GM23248 (cell line): Measurements from ENCODE around the gene SMC4. TPM values are rescaled to one million over a fixed set of nuclear protein-coding genes. Genes with fewer than 3 reads are reported as not detected.

Experiments
- DNase-seq: peaks from one replicate; pipeline ENCODE4 v3.0.0-alpha.2; 2015
- H2AFZ ChIP-seq: fragments of 200-600 bp; sonication (generic); 2 replicates; pipeline ENCODE4 v1.6.1; 2016; ENCODE audit warnings: antibody characterized with exemption
- H3F3A ChIP-seq: fragments of 200-600 bp; sonication (generic); 2 replicates; pipeline ENCODE4 v1.6.1; 2016; ENCODE audit warnings: mild to moderate bottlenecking, antibody characterized with exemption, mixed run types; ENCODE audit not compliant: insufficient read depth
- H3K27ac ChIP-seq: fragments of 200-600 bp; sonication (generic); 2 replicates; pipeline ENCODE4 v1.5.1; 2016; ENCODE audit warnings: mild to moderate bottlenecking
- H3K27me3 ChIP-seq: fragments of 200-600 bp; sonication (generic); replicated peaks from 2 replicates; pipeline ENCODE4 v1.6.1; 2016; ENCODE audit warnings: mild to moderate bottlenecking; ENCODE audit not compliant: insufficient read depth
- H3K36me3 ChIP-seq: fragments of 200-600 bp; sonication (generic); 2 replicates; pipeline ENCODE4 v1.6.1; 2016; ENCODE audit warnings: low read depth, mild to moderate bottlenecking
- H3K4me1 ChIP-seq: fragments of 200-600 bp; sonication (generic); 2 replicates; pipeline ENCODE4 v1.6.1; 2016; ENCODE audit warnings: mild to moderate bottlenecking; ENCODE audit not compliant: insufficient read depth
- H3K4me2 ChIP-seq: fragments of 200-600 bp; sonication (generic); one replicate; pipeline ENCODE4 v1.6.1; 2016; ENCODE audit warnings: mild to moderate bottlenecking; ENCODE audit not compliant: unreplicated experiment
- H3K4me3 ChIP-seq: fragments of 200-600 bp; sonication (generic); 2 replicates; pipeline ENCODE4 v1.5.1; 2016; ENCODE audit warnings: mild to moderate bottlenecking
- H3K79me2 ChIP-seq: fragments of 200-600 bp; sonication (generic); 2 replicates; pipeline ENCODE4 v1.6.1; 2016; ENCODE audit warnings: mild to moderate bottlenecking; ENCODE audit not compliant: insufficient read depth
- H3K9ac ChIP-seq: fragments of 200-600 bp; sonication (generic); 2 replicates; pipeline ENCODE4 v1.6.1; 2016; ENCODE audit warnings: mild to moderate bottlenecking
- H3K9me2 ChIP-seq: fragments of 200-600 bp; sonication (generic); 2 replicates; pipeline ENCODE4 v1.6.1; 2016; ENCODE audit warnings: mixed run types, mild to moderate bottlenecking, moderate library complexity; ENCODE audit not compliant: insufficient read depth
- H3K9me3 ChIP-seq: fragments of 200-600 bp; sonication (generic); one replicate; pipeline ENCODE4 v1.6.1; 2017; ENCODE audit warnings: low read depth
- H4K20me1 ChIP-seq: fragments of 200-600 bp; sonication (generic); 2 replicates; pipeline ENCODE4 v1.6.0; 2016; ENCODE audit not compliant: insufficient read depth
- EZH2 ChIP-seq: fragments of 200-600 bp; sonication (generic); IDR thresholded peaks from 2 replicates; pipeline ENCODE4 v1.6.1; 2018; ENCODE audit warnings: antibody characterized with exemption, mild to moderate bottlenecking; ENCODE audit not compliant: insufficient read depth, poor library complexity, severe bottlenecking
- EZH2phosphoT487 ChIP-seq: fragments of 200-600 bp; sonication (generic); IDR thresholded peaks from 2 replicates; pipeline ENCODE4 v1.6.1; 2018; ENCODE audit warnings: antibody characterized with exemption, moderate library complexity, mild to moderate bottlenecking, low read depth; ENCODE audit not compliant: insufficient read depth
- WGBS, 2 experiments: methylation state at CpG; one replicate each; pipeline ENCODE4 v1.1.6; 2015 to 2017; ENCODE audit warnings: low lambda C conversion rate in 2 of 2, low coverage in 1 of 2; ENCODE audit errors: missing lambda C conversion rate in 2 of 2; 5-methylcytosine and 5-hydroxymethylcytosine counted together
- in situ Hi-C: fragments of 300-500 bp; cut with MboI; formaldehyde crosslinking; loops from 2 replicates; pipeline ENCODE4 v1.15.0; 2020
- polyA plus RNA-seq: library from polyadenylated mRNA; unstranded; fragments of >200 nt; fragmentation: Nextera tagmentation; extraction: Ambion mirVana; gene quantifications from 2 replicates; pipeline ENCODE4 v1.2.1, GENCODE V29; 2016
- total RNA-seq: library from RNA; depleted of rRNA; stranded (reverse); fragments of >200 nt; shearing (Covaris generic); gene quantifications from 2 replicates; pipeline ENCODE4 v1.2.3, GENCODE V29; 2014

Gene SMC4
- total and polyA plus RNA-seq, 2 experiments from 2014 or later, result 69.7 to 73.6 TPM

GRCh38 chr3:160390565-160391138 lies 8.8 kb upstream of the SMC4 start:
- peaks cover 88% of the 10 kb centered on the region for H3K79me2 ChIP-seq
- H3K36me3 ChIP-seq, result no peaks in the 10 kb centered on the region
- peaks cover 7% of the 10 kb centered on the region; the same call in 1 of the 2 replicates for H3F3A ChIP-seq
- H3K9ac ChIP-seq, result no peak overlapping the region
- no peaks in the 10 kb centered on the region for H3K9me2 ChIP-seq
- DNase-seq, result no peak
- 79 to 87% methylated on average over 3 of the region's 3 CpGs for WGBS, 2 experiments
- H3K4me1 ChIP-seq, result peaks cover 12% of the 10 kb centered on the region
- H3K27ac ChIP-seq, result no peak overlapping the region
- no peaks in the 10 kb centered on the region for H4K20me1 ChIP-seq
- no peak for TF ChIP-seq EZH2
- TF ChIP-seq EZH2phosphoT487, result no peak
- H3K27me3 ChIP-seq, result no peaks in the 10 kb centered on the region
- no peak overlapping the region for H2AFZ ChIP-seq
- in situ Hi-C loops, result no loop called here
- H3K4me3 ChIP-seq, result no peak overlapping the region
- no peaks in the 10 kb centered on the region for H3K9me3 ChIP-seq
- H3K4me2 ChIP-seq, result no peak overlapping the region

GRCh38 chr3:160392798-160393197 lies 6.7 kb upstream of the SMC4 start:
- Histone ChIP-seq H4K20me1 (no peaks in the 10 kb centered on the region), H3K79me2 (peaks cover 88% of the 10 kb centered on the region), H3K9ac (no peak overlapping the region), H3K27me3 (no peaks in the 10 kb centered on the region), H3K36me3 (no peaks in the 10 kb centered on the region), H3K9me3 (no peaks in the 10 kb centered on the region), H3K4me3 (no peak overlapping the region), H3K4me2 (no peak overlapping the region), H2AFZ (no peak overlapping the region), H3K27ac (no peak overlapping the region), H3K9me2 (no peaks in the 10 kb centered on the region), H3K4me1 (peaks cover 16% of the 10 kb centered on the region), H3F3A (peaks cover 18% of the 10 kb centered on the region; the same call in 1 of the 2 replicates)
- DNase-seq, result no peak
- no peak for TF ChIP-seq EZH2phosphoT487
- no peak for TF ChIP-seq EZH2
- in situ Hi-C loops, result no loop called here

GRCh38 chr3:160393346-160394008 lies 6.0 kb upstream of the SMC4 start:
- H3K4me3 ChIP-seq, result no peak overlapping the region
- H2AFZ ChIP-seq, result no peak overlapping the region
- no peaks in the 10 kb centered on the region for H3K9me3 ChIP-seq
- in situ Hi-C loops, result no loop called here
- no peaks in the 10 kb centered on the region for H4K20me1 ChIP-seq
- H3K36me3 ChIP-seq, result no peaks in the 10 kb centered on the region
- no peak overlapping the region for H3K27ac ChIP-seq
- WGBS, 2 experiments, result 78 to 83% methylated on average over 2 of the region's 2 CpGs
- no peak overlapping the region for H3K4me2 ChIP-seq
- peaks cover 22% of the 10 kb centered on the region for H3K4me1 ChIP-seq
- no peak overlapping the region for H3K9ac ChIP-seq
- TF ChIP-seq EZH2phosphoT487 (no peak), EZH2 (no peak)
- DNase-seq, result no peak
- no peaks in the 10 kb centered on the region for H3K9me2 ChIP-seq
- H3K27me3 ChIP-seq, result no peaks in the 10 kb centered on the region
- H3K79me2 ChIP-seq, result peaks cover 90% of the 10 kb centered on the region
- peaks cover 18% of the 10 kb centered on the region; the same call in 1 of the 2 replicates for H3F3A ChIP-seq

GRCh38 chr3:160394009-160394392 lies 5.4 kb upstream of the SMC4 start:
- Histone ChIP-seq H3F3A (peaks cover 18% of the 10 kb centered on the region; the same call in 1 of the 2 replicates), H3K9me2 (no peaks in the 10 kb centered on the region), H3K27ac (no peak overlapping the region), H3K4me2 (no peak overlapping the region), H3K4me1 (peaks cover 22% of the 10 kb centered on the region), H3K4me3 (no peak overlapping the region), H3K27me3 (no peaks in the 10 kb centered on the region), H2AFZ (no peak overlapping the region), H3K36me3 (no peaks in the 10 kb centered on the region), H3K9me3 (no peaks in the 10 kb centered on the region), H3K9ac (no peak overlapping the region), H3K79me2 (peaks cover 90% of the 10 kb centered on the region), H4K20me1 (no peaks in the 10 kb centered on the region)
- 93 to 99% methylated on average over 3 of the region's 3 CpGs for WGBS, 2 experiments
- in situ Hi-C loops, result no loop called here
- DNase-seq, result no peak
- TF ChIP-seq EZH2phosphoT487 (no peak), EZH2 (no peak)
